H1 (cell line): Measurements from ENCODE around the gene EDA. TPM values are rescaled to one million over a fixed set of nuclear protein-coding genes. Genes with fewer than 3 reads are reported as not detected.
A peak's percentile ranks its signal among the peaks of the same experiment; 100 is the strongest.

Experiments
- NRF1 ChIP-seq: IDR thresholded peaks from 2 replicates; pipeline ENCODE4 v1.6.1; 2011; ENCODE audit warnings: mild to moderate bottlenecking, low read depth, low read length, improper control_type of control experiment
- SUZ12 ChIP-seq: fragments of 200-600 bp; sonication (generic); IDR thresholded peaks from 2 replicates; pipeline ENCODE4 v1.6.1; 2012; ENCODE audit warnings: mild to moderate bottlenecking, inconsistent platforms, low read length, moderate library complexity, mixed read lengths
- polyA plus RNA-seq, 7 experiments: library from polyadenylated mRNA; depleted of rRNA in 3 of 7; stranded (reverse) in 5 of 7; unstranded in 2 of 7; fragments of >200 nt in 5 of 7; fragments of 200-250 nt in 2 of 7; gene quantifications; 1 replicate in 5 of 7; 2 replicates in 1 of 7; 4 replicates in 1 of 7; pipeline versions ENCODE4 v1.2.1 to v1.2.3, GENCODE V29; 2011 to 2013; ENCODE audit warnings: missing spikeins in 2 of 7, mixed read lengths in 2 of 7
- total RNA-seq: library from RNA; stranded (reverse); fragmentation: NEBNext Ultra II Directional; extraction: Animal tissue kit (Norgen Biotek cat#: 25700); gene quantifications from 2 replicates; pipeline ENCODE4 v1.2.1, GENCODE V29; 2021
- TF ChIP-seq, protein P1 (sequence below): fragments of 300-600 bp; sonication (generic); IDR thresholded peaks from 2 replicates; pipeline ENCODE4 v1.7.1; 2012; ENCODE audit warnings: low read length, moderate library complexity, mild to moderate bottlenecking, inconsistent platforms; ENCODE audit not compliant: insufficient replicate concordance

The EDA gene
- total and polyA plus RNA-seq, 2 of the 8 experiments (the other 6 are each of a cell fraction or from before 2014, with no cell fraction given): 7.5 to 10.5 TPM

- TF ChIP-seq, protein P1, sequence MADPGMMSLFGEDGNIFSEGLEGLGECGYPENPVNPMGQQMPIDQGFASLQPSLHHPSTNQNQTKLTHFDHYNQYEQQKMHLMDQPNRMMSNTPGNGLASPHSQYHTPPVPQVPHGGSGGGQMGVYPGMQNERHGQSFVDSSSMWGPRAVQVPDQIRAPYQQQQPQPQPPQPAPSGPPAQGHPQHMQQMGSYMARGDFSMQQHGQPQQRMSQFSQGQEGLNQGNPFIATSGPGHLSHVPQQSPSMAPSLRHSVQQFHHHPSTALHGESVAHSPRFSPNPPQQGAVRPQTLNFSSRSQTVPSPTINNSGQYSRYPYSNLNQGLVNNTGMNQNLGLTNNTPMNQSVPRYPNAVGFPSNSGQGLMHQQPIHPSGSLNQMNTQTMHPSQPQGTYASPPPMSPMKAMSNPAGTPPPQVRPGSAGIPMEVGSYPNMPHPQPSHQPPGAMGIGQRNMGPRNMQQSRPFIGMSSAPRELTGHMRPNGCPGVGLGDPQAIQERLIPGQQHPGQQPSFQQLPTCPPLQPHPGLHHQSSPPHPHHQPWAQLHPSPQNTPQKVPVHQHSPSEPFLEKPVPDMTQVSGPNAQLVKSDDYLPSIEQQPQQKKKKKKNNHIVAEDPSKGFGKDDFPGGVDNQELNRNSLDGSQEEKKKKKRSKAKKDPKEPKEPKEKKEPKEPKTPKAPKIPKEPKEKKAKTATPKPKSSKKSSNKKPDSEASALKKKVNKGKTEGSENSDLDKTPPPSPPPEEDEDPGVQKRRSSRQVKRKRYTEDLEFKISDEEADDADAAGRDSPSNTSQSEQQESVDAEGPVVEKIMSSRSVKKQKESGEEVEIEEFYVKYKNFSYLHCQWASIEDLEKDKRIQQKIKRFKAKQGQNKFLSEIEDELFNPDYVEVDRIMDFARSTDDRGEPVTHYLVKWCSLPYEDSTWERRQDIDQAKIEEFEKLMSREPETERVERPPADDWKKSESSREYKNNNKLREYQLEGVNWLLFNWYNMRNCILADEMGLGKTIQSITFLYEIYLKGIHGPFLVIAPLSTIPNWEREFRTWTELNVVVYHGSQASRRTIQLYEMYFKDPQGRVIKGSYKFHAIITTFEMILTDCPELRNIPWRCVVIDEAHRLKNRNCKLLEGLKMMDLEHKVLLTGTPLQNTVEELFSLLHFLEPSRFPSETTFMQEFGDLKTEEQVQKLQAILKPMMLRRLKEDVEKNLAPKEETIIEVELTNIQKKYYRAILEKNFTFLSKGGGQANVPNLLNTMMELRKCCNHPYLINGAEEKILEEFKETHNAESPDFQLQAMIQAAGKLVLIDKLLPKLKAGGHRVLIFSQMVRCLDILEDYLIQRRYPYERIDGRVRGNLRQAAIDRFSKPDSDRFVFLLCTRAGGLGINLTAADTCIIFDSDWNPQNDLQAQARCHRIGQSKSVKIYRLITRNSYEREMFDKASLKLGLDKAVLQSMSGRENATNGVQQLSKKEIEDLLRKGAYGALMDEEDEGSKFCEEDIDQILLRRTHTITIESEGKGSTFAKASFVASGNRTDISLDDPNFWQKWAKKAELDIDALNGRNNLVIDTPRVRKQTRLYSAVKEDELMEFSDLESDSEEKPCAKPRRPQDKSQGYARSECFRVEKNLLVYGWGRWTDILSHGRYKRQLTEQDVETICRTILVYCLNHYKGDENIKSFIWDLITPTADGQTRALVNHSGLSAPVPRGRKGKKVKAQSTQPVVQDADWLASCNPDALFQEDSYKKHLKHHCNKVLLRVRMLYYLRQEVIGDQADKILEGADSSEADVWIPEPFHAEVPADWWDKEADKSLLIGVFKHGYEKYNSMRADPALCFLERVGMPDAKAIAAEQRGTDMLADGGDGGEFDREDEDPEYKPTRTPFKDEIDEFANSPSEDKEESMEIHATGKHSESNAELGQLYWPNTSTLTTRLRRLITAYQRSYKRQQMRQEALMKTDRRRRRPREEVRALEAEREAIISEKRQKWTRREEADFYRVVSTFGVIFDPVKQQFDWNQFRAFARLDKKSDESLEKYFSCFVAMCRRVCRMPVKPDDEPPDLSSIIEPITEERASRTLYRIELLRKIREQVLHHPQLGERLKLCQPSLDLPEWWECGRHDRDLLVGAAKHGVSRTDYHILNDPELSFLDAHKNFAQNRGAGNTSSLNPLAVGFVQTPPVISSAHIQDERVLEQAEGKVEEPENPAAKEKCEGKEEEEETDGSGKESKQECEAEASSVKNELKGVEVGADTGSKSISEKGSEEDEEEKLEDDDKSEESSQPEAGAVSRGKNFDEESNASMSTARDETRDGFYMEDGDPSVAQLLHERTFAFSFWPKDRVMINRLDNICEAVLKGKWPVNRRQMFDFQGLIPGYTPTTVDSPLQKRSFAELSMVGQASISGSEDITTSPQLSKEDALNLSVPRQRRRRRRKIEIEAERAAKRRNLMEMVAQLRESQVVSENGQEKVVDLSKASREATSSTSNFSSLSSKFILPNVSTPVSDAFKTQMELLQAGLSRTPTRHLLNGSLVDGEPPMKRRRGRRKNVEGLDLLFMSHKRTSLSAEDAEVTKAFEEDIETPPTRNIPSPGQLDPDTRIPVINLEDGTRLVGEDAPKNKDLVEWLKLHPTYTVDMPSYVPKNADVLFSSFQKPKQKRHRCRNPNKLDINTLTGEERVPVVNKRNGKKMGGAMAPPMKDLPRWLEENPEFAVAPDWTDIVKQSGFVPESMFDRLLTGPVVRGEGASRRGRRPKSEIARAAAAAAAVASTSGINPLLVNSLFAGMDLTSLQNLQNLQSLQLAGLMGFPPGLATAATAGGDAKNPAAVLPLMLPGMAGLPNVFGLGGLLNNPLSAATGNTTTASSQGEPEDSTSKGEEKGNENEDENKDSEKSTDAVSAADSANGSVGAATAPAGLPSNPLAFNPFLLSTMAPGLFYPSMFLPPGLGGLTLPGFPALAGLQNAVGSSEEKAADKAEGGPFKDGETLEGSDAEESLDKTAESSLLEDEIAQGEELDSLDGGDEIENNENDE: peak; percentile 33
- no peak for TF ChIP-seq NRF1
- no peak for TF ChIP-seq SUZ12
Observed at GRCh38 chrX:69705818-69706217, 89.9 kb downstream of the EDA start (continued).
